Dermis blood vessel endothelial cell (primary cell): ENCODE data around the gene ACOT8. TPM values are rescaled to one million over a fixed set of nuclear protein-coding genes. Genes with fewer than 3 reads are reported as not detected.

Experiments
- total RNA-seq: library from RNA; depleted of rRNA; stranded (reverse); fragments of >200 nt; gene quantifications from 2 replicates; pipeline ENCODE4 v1.2.3, GENCODE V29; 2014

Gene ACOT8
- total RNA-seq, 1 donor from 2014 or later = 42.5 TPM

Other genes with a start within 250 kb of the ACOT8 start
- gene WFDC10A, start 227.7 kb downstream of the ACOT8 start, total RNA-seq = not detected in 2 replicates
- not detected in 2 replicates for gene WFDC9, start 226.1 kb downstream of the ACOT8 start, total RNA-seq
- gene WFDC11, start 187.2 kb downstream of the ACOT8 start, total RNA-seq = not detected in 2 replicates
- gene WFDC13, start 155.4 kb downstream of the ACOT8 start, total RNA-seq = not detected in 2 replicates
- gene WFDC10B, start 152.4 kb downstream of the ACOT8 start, total RNA-seq = not detected in 2 replicates
- gene SPINT4, start 135.0 kb downstream of the ACOT8 start, total RNA-seq = not detected in 2 replicates
- gene WFDC3, start 65.5 kb downstream of the ACOT8 start, total RNA-seq = not detected in 2 replicates
- gene DNTTIP1, start 65.4 kb downstream of the ACOT8 start, total RNA-seq = 9.2 and 13.8 TPM in 2 replicates
- 9.9 and 30.2 TPM in 2 replicates for gene UBE2C, start 44.7 kb downstream of the ACOT8 start, total RNA-seq
- not detected in 2 replicates for gene TNNC2, start 30.1 kb downstream of the ACOT8 start, total RNA-seq
- gene SNX21, start 23.6 kb downstream of the ACOT8 start, total RNA-seq = 22.6 and 35.7 TPM in 2 replicates
- gene ZSWIM3, start 222 bp upstream of the ACOT8 start, total RNA-seq = 8.7 and 11.9 TPM in 2 replicates
- gene ZSWIM1, start 23.8 kb upstream of the ACOT8 start, total RNA-seq = 4.1 and 5.4 TPM in 2 replicates
- gene SPATA25, start 30.2 kb upstream of the ACOT8 start, total RNA-seq = 1.0 and 1.2 TPM in 2 replicates
- gene NEURL2, start 33.8 kb upstream of the ACOT8 start, total RNA-seq = 3.2 and 4.4 TPM in 2 replicates
- gene CTSA, start 33.9 kb upstream of the ACOT8 start, total RNA-seq = 47.8 and 48.1 TPM in 2 replicates
- gene PLTP, start 54.8 kb upstream of the ACOT8 start, total RNA-seq = 2.4 and 5.4 TPM in 2 replicates
- 13.3 and 16.2 TPM in 2 replicates for gene PCIF1, start 77.3 kb upstream of the ACOT8 start, total RNA-seq
- gene ZNF335, start 114.8 kb upstream of the ACOT8 start, total RNA-seq = 14.8 and 17.4 TPM in 2 replicates
- not detected in 2 replicates for gene MMP9, start 151.5 kb upstream of the ACOT8 start, total RNA-seq
- gene SLC12A5, start 171.8 kb upstream of the ACOT8 start, total RNA-seq = 0.17 and 0.47 TPM in 2 replicates
- gene NCOA5, start 232.6 kb upstream of the ACOT8 start, total RNA-seq = 16.7 and 18.6 TPM in 2 replicates